ENCODE data around the gene ELMO2. TPM values are rescaled to one million over a fixed set of nuclear protein-coding genes. Genes with fewer than 3 reads are reported as not detected.

ELMO2 gene
- total RNA-seq, 3 donors from 2014 or later: 31.6 to 46.4 (median 42.6) TPM

DNA sequence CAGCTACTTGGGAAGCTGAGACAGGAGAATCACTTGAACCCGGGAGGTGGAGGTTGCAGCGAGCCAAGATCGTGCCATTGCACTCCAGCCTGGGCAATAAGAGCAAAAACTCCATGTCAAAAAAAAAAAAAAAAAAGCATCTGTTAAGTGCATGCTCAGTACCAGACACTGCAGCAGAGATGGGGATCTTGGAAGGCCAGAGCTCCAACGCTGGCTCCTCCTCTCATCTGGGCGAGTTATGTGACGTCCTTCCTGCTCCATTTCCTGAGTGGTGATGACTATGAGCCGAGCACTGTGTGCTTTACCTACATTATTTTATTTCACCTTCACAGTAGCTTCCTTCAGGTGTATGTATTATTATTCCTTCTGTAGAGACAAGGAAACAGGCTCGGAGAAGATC lies 59.6 kb downstream of the ELMO2 start:
- DNase-seq: no peak
- ATAC-seq: no peak
- Mint-ChIP-seq H3K36me3 (ENCODE audit: insufficient read depth) (peaks cover 15% of the 10 kb centered on the region), H3K4me3 (no peak overlapping the region), H3K27me3 (ENCODE audit: low read depth) (peaks cover 2% of the 10 kb centered on the region), H3K9me3 (no peaks in the 10 kb centered on the region), H3K4me1 (ENCODE audit: low read depth) (peaks cover 35% of the 10 kb centered on the region)

DNA sequence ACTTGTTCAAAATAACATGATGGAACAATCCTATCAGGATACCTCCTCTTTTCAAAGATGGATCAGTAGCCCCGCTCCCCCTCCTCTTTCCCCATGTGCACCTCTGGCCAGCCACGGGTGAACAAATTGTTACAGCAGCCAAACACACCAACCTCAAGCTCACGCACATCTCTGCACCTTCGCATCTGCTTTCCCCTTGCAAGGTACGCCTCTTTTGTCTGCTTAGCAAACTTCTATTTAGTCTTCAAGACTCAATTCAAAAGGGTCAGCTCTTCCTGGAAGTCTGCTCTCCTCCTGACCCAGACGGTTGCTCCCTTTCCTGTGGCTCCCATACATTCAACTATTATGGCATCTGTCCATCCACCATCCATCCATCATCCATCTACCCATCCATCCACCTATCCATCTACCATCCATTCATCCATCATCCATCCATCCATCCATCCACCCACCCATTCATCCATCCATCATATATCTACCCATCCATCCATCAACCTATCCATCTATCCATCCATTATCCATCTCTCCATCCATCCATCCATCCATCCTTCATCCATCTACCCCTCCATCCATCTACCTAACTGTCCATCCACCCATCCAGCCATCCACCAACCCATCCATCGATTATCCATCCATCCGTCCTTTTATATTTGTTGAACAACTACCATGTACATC lies 61.8 kb downstream of the ELMO2 start:
- Mint-ChIP-seq H3K4me3 (peak overlapping the region; percentile 23), H3K36me3 (ENCODE audit: insufficient read depth) (peaks cover 7% of the 10 kb centered on the region), H3K27me3 (ENCODE audit: low read depth) (peaks cover 11% of the 10 kb centered on the region), H3K4me1 (ENCODE audit: low read depth) (peaks cover 28% of the 10 kb centered on the region), H3K9me3 (no peaks in the 10 kb centered on the region)
- ATAC-seq (no peak), DNase-seq (no peak)

DNA sequence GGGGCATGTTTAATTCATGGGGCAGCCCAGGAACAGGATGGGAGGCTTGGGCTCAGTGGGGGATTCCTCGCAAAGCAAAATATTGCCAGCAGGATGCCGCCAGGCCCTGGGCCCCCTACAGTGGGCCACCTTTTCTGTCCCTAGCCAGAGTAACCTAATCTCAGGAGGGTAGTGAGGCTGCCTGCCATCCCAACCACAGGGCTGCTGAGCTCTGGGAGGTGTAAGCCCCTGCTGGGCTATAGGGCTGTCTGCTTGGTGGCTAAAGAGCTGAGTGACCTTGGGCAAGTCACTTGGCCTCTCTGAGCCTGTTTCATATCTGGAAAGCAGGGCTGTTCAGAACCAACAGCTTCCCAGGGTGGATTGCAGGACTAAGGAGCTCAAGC lies 62.4 kb downstream of the ELMO2 start:
- H3K36me3 Mint-ChIP-seq (ENCODE audit: insufficient read depth): peaks cover 7% of the 10 kb centered on the region
- DNase-seq (no peak), ATAC-seq (no peak)
- H3K4me1 Mint-ChIP-seq (ENCODE audit: low read depth): peaks cover 25% of the 10 kb centered on the region
- H3K27me3 Mint-ChIP-seq (ENCODE audit: low read depth): peaks cover 16% of the 10 kb centered on the region
- no peak overlapping the region for H3K4me3 Mint-ChIP-seq
- no peaks in the 10 kb centered on the region for H3K9me3 Mint-ChIP-seq

DNA sequence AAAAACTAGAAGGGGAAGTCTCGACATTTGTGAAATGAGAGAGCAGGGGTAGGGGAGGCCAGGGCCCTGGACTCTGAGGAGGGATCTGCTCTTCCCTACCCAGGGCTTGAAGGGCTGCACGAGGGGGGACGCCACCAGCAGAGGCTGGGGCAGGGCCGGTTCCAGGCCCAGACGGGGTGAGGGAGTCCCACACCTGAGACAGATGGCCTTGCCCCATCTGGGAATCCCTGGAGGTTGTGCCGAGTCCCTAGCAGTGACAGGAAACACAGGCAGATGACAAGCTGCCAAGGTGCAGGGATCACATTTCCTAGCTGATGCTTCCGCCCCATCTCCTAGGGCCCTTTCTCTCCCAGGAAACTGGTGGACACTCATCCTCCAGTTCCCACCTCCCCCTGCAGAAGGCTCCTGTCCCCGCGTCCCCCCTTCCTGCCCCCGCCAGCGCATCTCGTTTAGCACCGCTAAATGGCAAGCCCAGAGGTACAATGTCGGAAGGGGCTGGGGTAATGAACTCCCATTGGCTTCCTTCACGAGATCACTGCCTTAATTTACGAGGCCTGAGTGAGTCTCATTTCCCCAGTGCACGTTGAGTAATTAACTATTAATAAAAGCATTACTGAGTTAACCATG lies 63.0 kb downstream of the ELMO2 start:
- peaks cover 25% of the 10 kb centered on the region for H3K4me1 Mint-ChIP-seq (ENCODE audit: low read depth)
- peak overlapping the region; percentile 68 for H3K4me3 Mint-ChIP-seq
- peaks cover 20% of the 10 kb centered on the region for H3K27me3 Mint-ChIP-seq (ENCODE audit: low read depth)
- peaks cover 7% of the 10 kb centered on the region for H3K36me3 Mint-ChIP-seq (ENCODE audit: insufficient read depth)
- DNase-seq (no peak), ATAC-seq (peak; percentile 28 to 38)
- H3K9me3 Mint-ChIP-seq: no peaks in the 10 kb centered on the region

DNA sequence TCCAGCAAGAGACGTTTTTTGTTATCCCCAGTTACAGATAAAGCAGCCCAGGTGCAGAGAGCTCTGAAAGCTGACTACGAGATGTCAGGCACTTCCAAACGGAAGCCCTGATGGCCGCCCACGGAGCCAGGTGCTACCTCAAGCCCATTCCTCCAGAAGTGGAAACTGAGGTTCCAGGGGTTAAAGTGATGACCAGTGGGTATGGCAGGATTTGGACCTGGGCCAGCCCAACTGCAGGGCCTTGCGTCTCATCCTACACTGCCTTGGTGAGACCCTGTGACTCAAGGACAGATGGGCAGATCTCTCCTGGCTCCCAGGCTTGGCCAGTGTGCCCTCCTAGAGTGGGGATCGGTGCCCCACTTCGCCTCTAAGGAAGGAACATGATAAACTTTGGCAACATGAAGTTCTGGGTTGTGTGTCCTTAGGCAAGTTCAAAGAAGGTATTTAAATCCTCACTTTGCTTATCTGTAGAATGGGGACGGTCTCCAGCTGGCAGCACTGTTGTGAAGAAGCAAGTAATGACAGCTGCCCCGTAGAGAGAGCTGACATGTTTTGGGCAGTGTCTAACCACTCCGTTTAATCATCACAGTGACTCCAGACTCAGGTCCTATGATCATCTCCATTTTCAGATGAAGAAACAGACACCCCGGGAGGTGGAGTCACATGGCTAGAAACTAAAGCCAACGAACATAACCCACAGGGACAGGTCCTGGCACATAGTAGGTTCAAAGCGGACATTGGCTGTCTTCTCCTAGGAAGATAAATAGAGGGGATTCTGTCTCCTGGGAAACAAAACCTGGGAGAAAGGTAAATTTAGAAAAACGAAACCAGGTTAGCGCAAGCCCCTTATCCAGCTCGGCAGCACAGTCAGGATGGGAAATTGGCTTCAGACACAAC lies 63.7 kb downstream of the ELMO2 start:
- Mint-ChIP-seq H3K36me3 (ENCODE audit: insufficient read depth) (peaks cover 7% of the 10 kb centered on the region), H3K4me1 (ENCODE audit: low read depth) (peaks cover 25% of the 10 kb centered on the region), H3K9me3 (no peaks in the 10 kb centered on the region), H3K27me3 (ENCODE audit: low read depth) (peaks cover 20% of the 10 kb centered on the region), H3K4me3 (peak overlapping the region; percentile 68)
- peak in 1 of 2 donors; percentile 35 for ATAC-seq
- DNase-seq: no peak

DNA sequence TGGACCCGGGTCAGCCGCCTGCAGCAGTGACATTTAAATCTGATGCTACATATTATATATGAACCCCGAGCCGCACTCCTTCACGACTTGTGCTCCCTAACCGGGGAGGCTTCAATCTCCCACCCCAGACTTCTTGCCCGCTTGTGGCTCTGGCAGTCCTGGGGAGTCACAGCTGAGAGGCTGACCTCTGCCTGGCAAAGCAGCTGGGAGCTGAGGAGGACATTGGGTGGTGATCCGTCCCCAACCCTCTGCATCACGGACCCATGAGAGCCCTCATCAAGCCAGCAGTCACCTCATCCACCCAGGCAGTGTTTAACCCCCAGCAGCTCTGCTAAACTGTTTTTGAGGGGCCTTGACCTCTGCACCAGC lies 64.4 kb downstream of the ELMO2 start:
- H3K4me1 Mint-ChIP-seq (ENCODE audit: low read depth): peaks cover 25% of the 10 kb centered on the region
- ATAC-seq (no peak), DNase-seq (no peak)
- H3K9me3 Mint-ChIP-seq: no peaks in the 10 kb centered on the region
- H3K36me3 Mint-ChIP-seq (ENCODE audit: insufficient read depth): peaks cover 5% of the 10 kb centered on the region
- no peak overlapping the region for H3K4me3 Mint-ChIP-seq
- peaks cover 23% of the 10 kb centered on the region for H3K27me3 Mint-ChIP-seq (ENCODE audit: low read depth)

DNA sequence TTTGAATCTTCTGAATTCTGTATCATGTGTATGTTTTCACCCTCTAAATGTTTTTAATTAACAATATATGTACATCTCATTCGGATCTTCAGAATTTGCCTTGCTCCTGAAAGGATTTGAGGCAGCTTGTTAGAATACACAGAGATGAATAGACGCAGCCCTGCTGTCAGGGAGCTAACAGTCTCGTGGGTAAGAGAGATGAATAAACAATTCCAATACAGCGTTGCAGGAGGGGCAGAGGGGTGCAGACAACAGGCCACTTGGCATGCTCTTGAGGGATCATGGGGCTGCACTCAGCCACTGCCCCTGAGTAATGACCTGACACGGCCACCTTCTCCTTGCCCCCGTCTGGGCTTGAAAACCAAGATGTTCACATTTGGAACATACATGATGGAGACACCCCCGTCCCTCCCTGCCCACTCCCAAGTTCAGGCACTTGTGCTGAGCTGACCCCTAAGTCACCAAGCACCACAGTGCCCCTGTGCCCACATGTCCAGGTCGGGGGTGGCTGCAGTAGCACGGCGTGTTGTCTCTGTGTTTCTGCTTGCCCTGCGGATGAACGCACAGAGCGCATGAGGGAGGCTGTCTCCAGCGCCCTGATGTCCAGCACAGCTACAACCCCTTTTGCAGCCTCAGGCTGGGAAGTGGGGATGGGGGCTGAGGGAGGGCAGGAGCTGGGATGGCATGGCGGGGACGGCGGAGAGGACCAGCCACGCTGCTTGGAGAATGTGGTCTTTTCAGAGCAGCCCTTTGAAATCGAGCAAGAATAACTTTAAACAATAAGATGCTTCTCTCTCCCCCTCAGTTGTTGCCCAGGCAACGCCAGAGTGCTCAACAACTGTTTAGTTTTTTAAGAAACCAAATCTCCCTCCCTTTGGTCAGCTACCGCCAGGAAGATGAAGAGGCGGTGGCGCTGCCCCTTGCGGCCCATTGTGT lies 65.1 kb downstream of the ELMO2 start:
- Mint-ChIP-seq H3K4me1 (ENCODE audit: low read depth) (peaks cover 23% of the 10 kb centered on the region), H3K9me3 (no peaks in the 10 kb centered on the region), H3K4me3 (no peak overlapping the region), H3K27me3 (ENCODE audit: low read depth) (peaks cover 25% of the 10 kb centered on the region), H3K36me3 (ENCODE audit: insufficient read depth) (peaks cover 3% of the 10 kb centered on the region)
- DNase-seq: no peak
- ATAC-seq: no peak

DNA sequence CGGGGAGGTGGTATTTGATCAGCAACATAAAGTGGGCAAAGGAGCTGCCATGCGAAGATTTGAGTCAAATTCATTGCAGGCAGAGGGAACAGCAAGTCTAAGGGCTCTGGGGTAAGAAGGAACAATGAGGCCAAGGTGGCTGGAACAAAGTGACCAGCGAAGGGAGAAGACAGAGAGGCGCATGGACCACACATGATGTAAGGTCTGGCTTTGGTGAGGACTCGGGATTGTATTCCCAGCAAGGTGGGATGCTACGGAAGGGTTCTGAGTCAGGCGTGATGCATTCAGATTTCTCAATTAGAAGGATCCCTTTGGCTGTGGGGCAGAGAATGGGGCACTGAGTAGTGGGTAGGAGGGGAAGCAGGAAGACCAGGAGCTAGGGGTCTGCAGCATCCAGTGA lies 67.4 kb downstream of the ELMO2 start:
- H3K36me3 Mint-ChIP-seq (ENCODE audit: insufficient read depth): no peaks in the 10 kb centered on the region
- ATAC-seq: no peak
- no peaks in the 10 kb centered on the region for H3K9me3 Mint-ChIP-seq
- H3K4me3 Mint-ChIP-seq: no peak overlapping the region
- peaks cover 17% of the 10 kb centered on the region for H3K4me1 Mint-ChIP-seq (ENCODE audit: low read depth)
- H3K27me3 Mint-ChIP-seq (ENCODE audit: low read depth): peaks cover 39% of the 10 kb centered on the region
- no peak for DNase-seq

DNA sequence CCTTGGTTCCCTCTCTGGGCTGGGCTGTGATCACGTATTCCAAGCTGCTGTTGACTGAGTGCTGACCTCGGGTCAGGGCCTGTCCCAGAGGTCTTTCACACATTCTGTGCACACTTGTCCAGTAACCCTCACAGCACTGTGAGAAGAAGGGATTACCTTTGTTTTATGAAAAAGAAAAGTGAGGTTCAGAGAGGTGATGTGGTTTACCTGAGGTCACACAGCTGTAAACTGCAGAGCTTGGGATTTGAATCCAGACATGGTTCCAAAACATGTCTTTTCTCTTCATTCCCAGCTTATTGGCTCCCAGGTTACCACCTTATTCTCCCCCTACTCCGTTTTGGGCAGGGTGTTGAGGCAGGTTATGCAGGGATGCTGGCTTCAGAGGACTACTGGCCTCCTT lies 69.7 kb downstream of the ELMO2 start:
- Mint-ChIP-seq H3K27me3 (ENCODE audit: low read depth) (peaks cover 47% of the 10 kb centered on the region), H3K9me3 (no peaks in the 10 kb centered on the region), H3K36me3 (ENCODE audit: insufficient read depth) (no peaks in the 10 kb centered on the region), H3K4me3 (no peak overlapping the region), H3K4me1 (ENCODE audit: low read depth) (peaks cover under 1% of the 10 kb centered on the region)
- ATAC-seq (no peak), DNase-seq (no peak)

DNA sequence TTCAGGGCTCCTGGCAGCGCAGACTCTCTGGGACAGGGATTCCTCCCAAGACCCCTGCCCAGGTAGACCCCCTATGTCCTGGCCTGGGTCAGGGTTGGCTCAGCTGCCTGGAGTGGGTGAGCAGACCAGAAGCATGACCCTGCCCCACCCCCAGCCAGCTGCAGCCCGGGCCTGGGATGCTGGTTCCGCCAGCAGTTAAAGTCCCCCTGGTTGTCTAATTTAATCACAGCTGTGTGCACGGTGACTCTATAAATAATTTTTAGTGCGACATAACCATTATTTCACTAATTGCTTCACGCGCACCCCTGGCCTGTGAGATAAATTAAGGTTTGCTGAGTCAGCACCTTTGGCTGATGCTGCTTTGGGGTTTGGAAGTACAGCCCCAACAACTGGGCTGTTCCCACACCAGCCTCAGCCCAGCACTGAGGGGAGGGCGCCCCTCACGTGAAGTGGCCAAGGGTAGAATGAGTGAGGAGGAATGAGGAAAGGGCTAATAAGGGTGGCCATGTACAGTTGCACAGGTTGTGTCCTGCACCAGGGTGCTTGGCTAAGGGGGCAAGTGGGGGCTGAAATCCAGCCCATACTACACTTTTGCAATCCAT lies 72.0 kb downstream of the ELMO2 start:
- no peak for ATAC-seq
- DNase-seq: no peak
- no peak overlapping the region for H3K4me3 Mint-ChIP-seq
- no peaks in the 10 kb centered on the region for H3K4me1 Mint-ChIP-seq (ENCODE audit: low read depth)
- no peaks in the 10 kb centered on the region for H3K9me3 Mint-ChIP-seq
- H3K27me3 Mint-ChIP-seq (ENCODE audit: low read depth): peaks cover 49% of the 10 kb centered on the region
- H3K36me3 Mint-ChIP-seq (ENCODE audit: insufficient read depth): no peaks in the 10 kb centered on the region

DNA sequence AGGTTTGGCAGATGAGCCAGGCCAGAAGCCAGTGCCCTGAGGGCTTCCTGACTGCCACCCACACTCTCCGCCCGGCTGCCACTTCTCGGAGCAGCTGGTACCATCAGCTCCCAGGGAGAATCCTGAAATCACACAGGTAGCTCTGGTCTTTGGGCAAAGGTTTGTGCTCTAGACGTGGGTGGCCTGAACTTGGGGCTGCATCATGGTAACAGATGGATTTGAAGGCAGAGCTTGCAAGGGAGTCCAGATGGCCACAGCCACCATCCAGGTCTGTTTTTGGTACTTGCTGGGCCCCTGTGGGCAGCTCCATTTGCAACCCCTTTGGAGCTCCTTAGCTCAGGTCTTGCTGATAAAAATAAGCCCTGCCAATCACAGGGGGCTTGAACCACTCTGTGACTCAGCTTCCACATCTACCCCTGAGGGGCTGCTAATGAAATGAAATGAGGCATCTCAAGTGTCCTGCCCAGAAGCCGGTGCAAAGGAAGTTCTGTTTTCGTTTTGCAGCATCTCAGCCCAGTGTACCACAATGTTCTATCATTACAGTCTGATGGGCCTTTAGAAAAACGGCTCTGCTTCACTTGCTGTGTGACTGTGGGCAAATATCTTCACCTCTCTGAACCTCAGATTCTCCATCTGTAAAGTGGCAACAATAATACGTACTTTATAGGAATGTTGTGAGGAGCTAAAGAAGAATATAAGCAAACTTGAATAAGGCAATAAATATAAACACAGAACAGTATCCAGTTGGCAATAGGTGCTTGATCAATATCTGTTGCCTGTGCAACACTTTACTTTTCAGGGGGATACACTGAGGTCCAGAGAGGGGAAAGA lies 73.0 kb downstream of the ELMO2 start:
- no peak overlapping the region for H3K4me3 Mint-ChIP-seq
- no peaks in the 10 kb centered on the region for H3K9me3 Mint-ChIP-seq
- no peaks in the 10 kb centered on the region for H3K4me1 Mint-ChIP-seq (ENCODE audit: low read depth)
- DNase-seq (no peak), ATAC-seq (no peak)
- no peaks in the 10 kb centered on the region for H3K36me3 Mint-ChIP-seq (ENCODE audit: insufficient read depth)
- H3K27me3 Mint-ChIP-seq (ENCODE audit: low read depth): peaks cover 46% of the 10 kb centered on the region

DNA sequence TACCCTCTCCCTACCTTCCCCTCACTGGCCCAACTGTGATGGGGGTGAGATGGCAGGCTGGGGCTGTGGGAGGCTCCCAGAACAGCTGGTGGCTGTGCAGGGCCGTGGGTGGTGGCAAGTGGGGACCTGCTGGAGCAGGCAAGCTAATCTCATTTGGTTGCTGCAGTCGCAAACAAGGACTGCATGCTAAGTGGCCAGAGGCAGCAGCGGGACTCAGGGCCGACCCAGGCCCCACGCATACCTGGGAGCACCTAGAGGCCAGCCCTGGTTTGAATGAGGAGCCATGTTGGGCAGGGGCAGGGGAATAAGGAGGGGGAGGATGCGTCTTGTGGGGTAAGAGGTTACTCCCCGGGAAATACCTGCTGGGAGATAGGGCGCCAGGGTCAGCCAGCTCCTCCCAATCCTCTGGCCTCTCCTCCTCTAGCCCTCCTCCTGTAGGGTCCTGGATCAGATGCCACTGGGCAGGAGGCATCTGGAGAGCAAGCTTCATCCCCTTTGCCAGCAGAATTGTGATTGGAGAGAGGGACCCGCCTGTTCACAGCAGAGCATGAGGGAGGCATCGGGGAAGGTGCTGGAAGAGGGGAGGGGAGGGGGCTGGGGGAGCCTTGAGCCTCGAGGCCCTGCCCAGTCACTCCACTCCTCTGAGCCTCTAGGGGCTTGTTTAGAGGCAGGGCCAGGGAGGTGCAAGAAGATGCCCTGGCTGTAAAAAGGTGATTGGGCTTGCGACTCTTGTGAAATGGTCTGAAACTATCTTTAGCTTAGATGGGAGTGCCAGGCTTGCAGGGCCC lies 73.8 kb downstream of the ELMO2 start:
- Mint-ChIP-seq H3K27me3 (ENCODE audit: low read depth) (peaks cover 46% of the 10 kb centered on the region), H3K9me3 (no peaks in the 10 kb centered on the region), H3K4me3 (no peak overlapping the region), H3K36me3 (ENCODE audit: insufficient read depth) (no peaks in the 10 kb centered on the region), H3K4me1 (ENCODE audit: low read depth) (no peaks in the 10 kb centered on the region)
- no peak for ATAC-seq
- DNase-seq: no peak

All from activated T-cell treated with anti-CD3 and anti-CD28 coated beads, Interleukin-2, amount 50 U/mL, for 4 hours (primary cell).